AG10803 (cell line): Measurements from ENCODE around the gene GSG1.

Experiments
- DNase-seq: peaks from one replicate; pipeline ENCODE4 v3.0.0; 2010; ENCODE audit warnings: low read depth
- H3K4me3 ChIP-seq: 2 replicates; pipeline ENCODE4 v1.5.1; 2011; ENCODE audit warnings: mild to moderate bottlenecking, low read length, control low read depth
- CTCF ChIP-seq: conservative IDR thresholded peaks from 2 replicates; pipeline ENCODE4 v1.5.1; 2011; ENCODE audit warnings: mild to moderate bottlenecking, low read length, control low read depth, inconsistent platforms

GSG1 gene

GRCh38 chr12:13093191-13093847 is 10.1 kb downstream of the GSG1 start:
- peak; percentile 50 for DNase-seq
- no peak for TF ChIP-seq CTCF
- H3K4me3 ChIP-seq = no peak overlapping the region

GRCh38 chr12:13091832-13092231 is 11.6 kb downstream of the GSG1 start:
- H3K4me3 ChIP-seq = no peak overlapping the region
- TF ChIP-seq CTCF = no peak
- DNase-seq = no peak

- no peak for TF ChIP-seq CTCF
- no peak overlapping the region for H3K4me3 ChIP-seq
- DNase-seq = no peak
These were observed 13.4 kb downstream of the GSG1 start for GRCh38 chr12:13090054-13090453.

GRCh38 chr12:13088496-13088895 is 15.0 kb downstream of the GSG1 start:
- TF ChIP-seq CTCF = no peak
- no peak for DNase-seq
- no peak overlapping the region for H3K4me3 ChIP-seq

GRCh38 chr12:13087766-13088165 is 15.7 kb downstream of the GSG1 start:
- DNase-seq = no peak
- TF ChIP-seq CTCF = no peak
- H3K4me3 ChIP-seq = no peak overlapping the region

- no peak overlapping the region for H3K4me3 ChIP-seq
- no peak for TF ChIP-seq CTCF
- DNase-seq = no peak
These were observed 17.3 kb downstream of the GSG1 start for GRCh38 chr12:13085968-13086686.
